GM12891 (cell line): ENCODE measurements around the gene RTN1.

ENCODE experiments used
- POLR2A ChIP-seq: IDR thresholded peaks from 2 replicates; pipeline ENCODE4 v1.6.1; 2011; ENCODE audit warnings: low read depth, low read length, control low read depth
- POLR2AphosphoS5 ChIP-seq: IDR thresholded peaks from 2 replicates; pipeline ENCODE4 v1.6.1; 2011; ENCODE audit warnings: low read depth, low read length, control low read depth

- TF ChIP-seq POLR2A (no peak), POLR2AphosphoS5 (no peak)
Measured at GRCh38 chr14:59776468-59776867, 94.1 kb downstream of the RTN1 start.
